Ascending aorta (tissue), 2 donors: ENCODE measurements around the gene THSD7B. TPM values are rescaled to one million over a fixed set of nuclear protein-coding genes. Genes with fewer than 3 reads are reported as not detected.

Experiments used
- DNase-seq, 2 donors: peaks; one replicate each; pipeline ENCODE4 v3.0.0-alpha.2; 2019; ENCODE audit warnings: low spot score in 2 of 2
- H3K27ac ChIP-seq, 2 donors: fragments of 200-600 bp; sonication (generic); one replicate each; pipeline ENCODE4 v1.5.1; 2016 to 2017; ENCODE audit warnings: mild to moderate bottlenecking in 1 of 2
- H3K27me3 ChIP-seq: fragments of 200-600 bp; sonication (generic); one replicate; pipeline ENCODE4 v1.5.1; 2017
- H3K36me3 ChIP-seq, 2 donors: fragments of 200-600 bp; sonication (generic); one replicate each; pipeline ENCODE4 v1.5.1; 2016
- H3K4me1 ChIP-seq, 2 donors: fragments of 200-600 bp; sonication (generic); one replicate each; pipeline ENCODE4 v1.5.1; 2016 to 2017; ENCODE audit warnings: mild to moderate bottlenecking in 1 of 2
- H3K4me3 ChIP-seq, 2 donors: fragments of 200-600 bp; sonication (generic); one replicate each; pipeline ENCODE4 v1.5.1; 2016 to 2017; ENCODE audit warnings: mild to moderate bottlenecking in 1 of 2
- H3K9me3 ChIP-seq, 2 donors: fragments of 200-600 bp; sonication (generic); one replicate each; pipeline ENCODE4 v1.5.1; 2016
- intact Hi-C: fragments of 100-400 bp; cut with DNase I; formaldehyde crosslinking; loops from one replicate; pipeline ENCODE4 v1.15.1; 2023
- total RNA-seq: library from RNA; depleted of rRNA; stranded (reverse); fragments of >200 nt; gene quantifications from one replicate; pipeline ENCODE4 v1.1.0, GENCODE V29; 2016
- TF ChIP-seq, protein P1 (sequence below), 3 experiments: fragments of 200-600 bp in 2 of 3; fragments of 450-650 bp in 1 of 3; sonication (generic) in 2 of 3; IDR thresholded peaks; one replicate each; pipeline ENCODE4 v1.5.1; 2016 to 2019; ENCODE audit warnings: antibody characterized with exemption in 3 of 3, mild to moderate bottlenecking in 1 of 3, moderate library complexity in 1 of 3

THSD7B gene
- total RNA-seq, 1 donor from 2014 or later, result not detected

DNA sequence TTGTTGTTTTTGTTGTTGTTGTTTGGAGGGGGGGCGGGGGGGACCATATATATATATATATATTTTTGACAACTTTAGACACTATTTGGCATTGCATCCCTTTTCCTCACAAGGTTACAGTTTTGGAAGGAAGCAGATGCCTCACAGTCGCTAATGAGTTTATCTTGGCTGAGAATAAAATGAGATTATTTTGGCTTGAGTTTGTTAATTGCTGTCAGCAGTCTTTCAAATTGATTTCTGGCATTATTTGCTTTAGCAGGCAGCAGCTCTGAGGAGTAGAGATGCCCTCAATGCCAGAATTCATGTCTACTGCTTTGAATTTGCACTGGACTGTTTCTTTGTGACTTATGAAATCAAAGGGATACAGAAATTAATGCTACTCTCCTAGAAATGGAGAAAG, 603.8 kb downstream of the THSD7B start:
- no peaks in the 10 kb centered on the region for H3K36me3 ChIP-seq
- no peaks in the 10 kb centered on the region for H3K9me3 ChIP-seq
- H3K4me3 ChIP-seq, result no peak overlapping the region
- H3K27ac ChIP-seq, result no peak overlapping the region
- H3K27me3 ChIP-seq, result no peaks in the 10 kb centered on the region
- no peak for DNase-seq
- TF ChIP-seq, protein P1, sequence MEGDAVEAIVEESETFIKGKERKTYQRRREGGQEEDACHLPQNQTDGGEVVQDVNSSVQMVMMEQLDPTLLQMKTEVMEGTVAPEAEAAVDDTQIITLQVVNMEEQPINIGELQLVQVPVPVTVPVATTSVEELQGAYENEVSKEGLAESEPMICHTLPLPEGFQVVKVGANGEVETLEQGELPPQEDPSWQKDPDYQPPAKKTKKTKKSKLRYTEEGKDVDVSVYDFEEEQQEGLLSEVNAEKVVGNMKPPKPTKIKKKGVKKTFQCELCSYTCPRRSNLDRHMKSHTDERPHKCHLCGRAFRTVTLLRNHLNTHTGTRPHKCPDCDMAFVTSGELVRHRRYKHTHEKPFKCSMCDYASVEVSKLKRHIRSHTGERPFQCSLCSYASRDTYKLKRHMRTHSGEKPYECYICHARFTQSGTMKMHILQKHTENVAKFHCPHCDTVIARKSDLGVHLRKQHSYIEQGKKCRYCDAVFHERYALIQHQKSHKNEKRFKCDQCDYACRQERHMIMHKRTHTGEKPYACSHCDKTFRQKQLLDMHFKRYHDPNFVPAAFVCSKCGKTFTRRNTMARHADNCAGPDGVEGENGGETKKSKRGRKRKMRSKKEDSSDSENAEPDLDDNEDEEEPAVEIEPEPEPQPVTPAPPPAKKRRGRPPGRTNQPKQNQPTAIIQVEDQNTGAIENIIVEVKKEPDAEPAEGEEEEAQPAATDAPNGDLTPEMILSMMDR (IDR thresholded peaks at IDR 0.05), result no peak
- no peaks in the 10 kb centered on the region for H3K4me1 ChIP-seq
- intact Hi-C loops, result no loop called here

DNA sequence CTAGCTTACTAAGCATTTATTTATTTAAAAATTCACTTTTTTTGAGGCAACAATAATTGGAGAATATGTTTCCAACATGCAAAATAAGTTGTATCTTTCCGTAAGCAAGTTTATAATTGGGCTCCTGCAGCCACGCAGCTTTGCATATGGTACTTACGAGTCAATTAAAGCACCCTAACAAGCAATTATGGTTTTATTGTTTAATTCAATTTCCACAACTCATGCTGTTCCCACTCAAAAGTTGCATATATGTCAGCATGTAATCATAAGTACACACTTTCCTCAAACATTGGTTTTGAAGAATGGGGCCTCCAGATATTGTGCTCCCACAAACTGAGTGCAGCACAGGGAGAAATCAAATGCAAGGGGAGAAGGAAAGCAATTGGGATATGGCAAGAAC, 613.8 kb downstream of the THSD7B start:
- Histone ChIP-seq H3K9me3 (no peaks in the 10 kb centered on the region), H3K27me3 (no peaks in the 10 kb centered on the region), H3K4me3 (no peak overlapping the region), H3K27ac (no peak overlapping the region), H3K36me3 (no peaks in the 10 kb centered on the region), H3K4me1 (no peaks in the 10 kb centered on the region)
- TF ChIP-seq, protein P1 (IDR thresholded peaks at IDR 0.05), result no peak
- no peak for DNase-seq
- intact Hi-C loops, result no loop called here

DNA sequence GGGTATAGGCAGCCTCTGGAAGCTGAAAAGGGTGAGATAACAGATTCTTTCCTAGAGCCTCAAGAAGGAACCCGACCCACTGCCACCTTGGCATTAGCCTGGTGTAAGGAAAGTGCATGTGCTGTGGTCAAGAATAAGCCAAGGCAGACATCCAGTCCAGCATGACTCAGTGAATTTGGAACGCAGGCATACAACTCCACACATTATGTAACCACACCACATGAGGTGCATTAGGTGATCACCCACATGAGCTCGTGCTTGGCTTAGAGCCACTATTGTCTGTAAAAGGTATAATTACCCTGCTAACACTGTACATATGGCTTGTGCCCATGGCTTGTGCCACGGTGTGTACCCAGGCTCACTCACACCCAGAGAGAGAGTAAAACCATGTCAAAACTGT, 615.3 kb downstream of the THSD7B start:
- intact Hi-C loops, result no loop called here
- no peaks in the 10 kb centered on the region for H3K9me3 ChIP-seq
- H3K4me3 ChIP-seq, result no peak overlapping the region
- H3K4me1 ChIP-seq, result no peaks in the 10 kb centered on the region
- H3K36me3 ChIP-seq, result no peaks in the 10 kb centered on the region
- TF ChIP-seq, protein P1 (IDR thresholded peaks at IDR 0.05), result no peak
- H3K27ac ChIP-seq, result no peak overlapping the region
- no peak for DNase-seq
- no peaks in the 10 kb centered on the region for H3K27me3 ChIP-seq

DNA sequence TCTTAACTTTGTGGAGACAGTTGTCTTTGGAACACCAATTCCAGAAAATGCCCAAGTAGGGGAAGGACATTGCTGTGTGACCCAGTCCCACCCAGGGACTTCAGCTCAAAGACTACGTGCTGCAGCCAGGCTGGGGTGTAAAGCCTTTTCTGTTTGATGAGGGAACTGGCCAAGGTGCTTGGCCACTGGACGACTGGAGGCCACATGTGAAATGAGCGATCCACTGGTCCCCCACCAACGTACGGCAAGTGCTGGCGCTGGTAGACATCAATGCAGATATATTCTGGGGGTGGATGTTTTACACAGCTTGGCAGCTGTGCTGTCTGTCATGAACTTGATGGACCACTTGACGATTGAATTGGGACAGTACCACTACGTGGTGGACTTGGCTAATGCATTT, 616.4 kb downstream of the THSD7B start:
- TF ChIP-seq, protein P1 (IDR thresholded peaks at IDR 0.05), result no peak

DNA sequence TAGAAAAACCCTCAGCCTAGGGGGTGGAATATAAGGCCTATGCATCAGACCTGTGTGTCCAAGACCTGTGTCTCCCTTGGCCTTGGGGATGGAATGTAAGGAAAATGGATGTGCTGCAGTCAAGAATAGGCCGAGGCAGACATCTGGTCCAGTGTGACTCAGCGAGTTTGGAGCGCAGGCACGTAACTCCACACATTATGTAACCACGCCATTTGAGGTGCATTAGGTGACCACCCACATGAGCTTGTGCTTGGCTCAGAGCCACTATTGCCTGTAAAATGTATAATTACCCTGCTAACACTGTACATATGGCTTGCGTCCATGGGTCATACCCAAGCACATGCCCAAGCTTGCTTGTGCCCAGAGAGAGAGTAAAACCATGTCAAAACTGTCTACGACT, 618.0 kb downstream of the THSD7B start:
- H3K27me3 ChIP-seq, result no peaks in the 10 kb centered on the region
- no peak for DNase-seq
- no peaks in the 10 kb centered on the region for H3K36me3 ChIP-seq
- no peak overlapping the region for H3K4me3 ChIP-seq
- H3K27ac ChIP-seq, result no peak overlapping the region
- no peaks in the 10 kb centered on the region for H3K4me1 ChIP-seq
- intact Hi-C loops, result no loop called here
- no peaks in the 10 kb centered on the region for H3K9me3 ChIP-seq
- TF ChIP-seq, protein P1 (IDR thresholded peaks at IDR 0.05), result no peak

More for the DNA sequence above, 616.4 kb downstream of the THSD7B start:
- no peaks in the 10 kb centered on the region for H3K9me3 ChIP-seq
- no peaks in the 10 kb centered on the region for H3K4me1 ChIP-seq
- intact Hi-C loops, result no loop called here
- no peak for DNase-seq
- H3K27ac ChIP-seq, result no peak overlapping the region
- no peak overlapping the region for H3K4me3 ChIP-seq
- H3K36me3 ChIP-seq, result no peaks in the 10 kb centered on the region
- H3K27me3 ChIP-seq, result no peaks in the 10 kb centered on the region

DNA sequence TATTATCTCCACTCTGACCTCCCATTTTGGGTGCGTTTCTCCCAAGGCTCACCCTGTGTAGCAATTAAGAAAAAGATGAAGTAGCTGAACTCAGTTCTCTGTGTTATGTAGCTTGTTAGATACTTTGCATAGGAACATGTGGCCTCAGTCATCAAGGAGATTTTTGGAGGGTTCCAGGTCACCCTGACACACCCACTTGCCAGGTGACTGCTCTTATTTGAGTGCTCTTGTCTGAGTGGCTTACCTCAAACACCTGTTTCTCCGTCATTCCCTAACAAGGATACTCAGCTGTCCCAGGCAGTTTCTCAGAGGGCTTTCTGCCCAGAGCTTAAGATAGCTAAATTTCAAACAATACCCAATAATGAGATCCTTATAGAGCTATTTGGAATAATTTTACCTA, 621.7 kb downstream of the THSD7B start:
- DNase-seq, result no peak
- Histone ChIP-seq H3K4me1 (no peaks in the 10 kb centered on the region), H3K27ac (no peak overlapping the region), H3K27me3 (no peaks in the 10 kb centered on the region), H3K4me3 (no peak overlapping the region), H3K36me3 (no peaks in the 10 kb centered on the region), H3K9me3 (no peaks in the 10 kb centered on the region)
- TF ChIP-seq, protein P1 (IDR thresholded peaks at IDR 0.05), result no peak
- intact Hi-C loops, result no loop called here
